Skeletal muscle satellite cell (primary cell): Measurements from ENCODE around the gene RCAN1.

Experiments used
- H3K27me3 ChIP-seq: 2 replicates; pipeline ENCODE4 v1.7.0; 2013; ENCODE audit warnings: low read length; ENCODE audit not compliant: control insufficient read depth, insufficient read depth
- H3K36me3 ChIP-seq: 2 replicates; pipeline ENCODE4 v1.7.0; 2013; ENCODE audit warnings: mild to moderate bottlenecking, control low read depth, low read length; ENCODE audit not compliant: insufficient read depth
- H3K4me1 ChIP-seq: 2 replicates; pipeline ENCODE4 v1.7.0; 2013; ENCODE audit warnings: low read length; ENCODE audit not compliant: control insufficient read depth, insufficient read depth
- H3K4me2 ChIP-seq: 2 replicates; pipeline ENCODE4 v1.7.0; 2013; ENCODE audit warnings: mild to moderate bottlenecking, low read length
- H3K4me3 ChIP-seq: 2 replicates; pipeline ENCODE4 v1.7.0; 2013; ENCODE audit warnings: low read length
- H3K9ac ChIP-seq: 2 replicates; pipeline ENCODE4 v1.7.0; 2013; ENCODE audit warnings: mild to moderate bottlenecking, low read depth, low read length, moderate library complexity
- H3K9me3 ChIP-seq: replicated peaks from 2 replicates; pipeline ENCODE4 v1.7.0; 2013; ENCODE audit warnings: mild to moderate bottlenecking, control low read depth, low read length

Gene RCAN1

GRCh38 chr21:34545079-34545884 is 69.6 kb downstream of the RCAN1 start:
- peaks cover 18% of the 10 kb centered on the region for H3K4me1 ChIP-seq
- no peaks in the 10 kb centered on the region for H3K27me3 ChIP-seq
- peak overlapping the region; percentile 69 for H3K4me2 ChIP-seq
- H3K36me3 ChIP-seq, result no peaks in the 10 kb centered on the region
- H3K4me3 ChIP-seq, result peak overlapping the region; percentile 50
- peak overlapping the region; percentile 66 for H3K9ac ChIP-seq
- H3K9me3 ChIP-seq, result no peaks in the 10 kb centered on the region

GRCh38 chr21:34544032-34544496 is 70.8 kb downstream of the RCAN1 start:
- no peaks in the 10 kb centered on the region for H3K9me3 ChIP-seq
- peak overlapping the region; percentile 18 for H3K9ac ChIP-seq

GRCh38 chr21:34543017-34543416 is 71.9 kb downstream of the RCAN1 start:
- H3K4me1 ChIP-seq, result peaks cover 18% of the 10 kb centered on the region
- H3K9ac ChIP-seq, result no peak overlapping the region
- no peaks in the 10 kb centered on the region for H3K9me3 ChIP-seq
- no peak overlapping the region for H3K4me3 ChIP-seq
- H3K36me3 ChIP-seq, result no peaks in the 10 kb centered on the region
- no peaks in the 10 kb centered on the region for H3K27me3 ChIP-seq
- no peak overlapping the region for H3K4me2 ChIP-seq

More at GRCh38 chr21:34544032-34544496, 70.8 kb downstream of the RCAN1 start:
- H3K4me3 ChIP-seq, result no peak overlapping the region
- no peak overlapping the region for H3K4me2 ChIP-seq
- no peaks in the 10 kb centered on the region for H3K36me3 ChIP-seq
- no peaks in the 10 kb centered on the region for H3K27me3 ChIP-seq
- peaks cover 18% of the 10 kb centered on the region for H3K4me1 ChIP-seq

- Histone ChIP-seq H3K4me3 (no peak overlapping the region), H3K4me1 (peaks cover 15% of the 10 kb centered on the region), H3K9ac (no peak overlapping the region), H3K9me3 (no peaks in the 10 kb centered on the region), H3K4me2 (no peak overlapping the region), H3K27me3 (no peaks in the 10 kb centered on the region), H3K36me3 (no peaks in the 10 kb centered on the region)
Observed at GRCh38 chr21:34540206-34540605, 74.7 kb downstream of the RCAN1 start.

- H3K9me3 ChIP-seq, result no peaks in the 10 kb centered on the region
- H3K9ac ChIP-seq, result no peak overlapping the region
- no peaks in the 10 kb centered on the region for H3K27me3 ChIP-seq
- H3K36me3 ChIP-seq, result no peaks in the 10 kb centered on the region
- no peak overlapping the region for H3K4me2 ChIP-seq
- H3K4me1 ChIP-seq, result peaks cover 8% of the 10 kb centered on the region
- H3K4me3 ChIP-seq, result no peak overlapping the region
Observed at GRCh38 chr21:34537838-34538237, 77.1 kb downstream of the RCAN1 start.

- Histone ChIP-seq H3K9ac (no peak overlapping the region), H3K27me3 (no peaks in the 10 kb centered on the region), H3K36me3 (no peaks in the 10 kb centered on the region), H3K9me3 (no peaks in the 10 kb centered on the region), H3K4me2 (no peak overlapping the region), H3K4me1 (peaks cover 8% of the 10 kb centered on the region), H3K4me3 (no peak overlapping the region)
Observed at GRCh38 chr21:34536820-34537219, 78.1 kb downstream of the RCAN1 start.

- Histone ChIP-seq H3K36me3 (no peaks in the 10 kb centered on the region), H3K4me2 (no peak overlapping the region), H3K4me1 (peaks cover 8% of the 10 kb centered on the region), H3K27me3 (no peaks in the 10 kb centered on the region), H3K4me3 (no peak overlapping the region), H3K9me3 (no peaks in the 10 kb centered on the region), H3K9ac (no peak overlapping the region)
Observed at GRCh38 chr21:34536311-34536710, 78.6 kb downstream of the RCAN1 start.

- H3K4me1 ChIP-seq, result peaks cover 8% of the 10 kb centered on the region
- H3K27me3 ChIP-seq, result no peaks in the 10 kb centered on the region
- no peak overlapping the region for H3K9ac ChIP-seq
- H3K4me2 ChIP-seq, result no peak overlapping the region
- no peak overlapping the region for H3K4me3 ChIP-seq
- no peaks in the 10 kb centered on the region for H3K9me3 ChIP-seq
- no peaks in the 10 kb centered on the region for H3K36me3 ChIP-seq
Observed at GRCh38 chr21:34535886-34536285, 79.0 kb downstream of the RCAN1 start.

- Histone ChIP-seq H3K4me3 (no peak overlapping the region), H3K36me3 (no peaks in the 10 kb centered on the region), H3K9me3 (no peaks in the 10 kb centered on the region), H3K4me1 (peaks cover 14% of the 10 kb centered on the region), H3K4me2 (no peak overlapping the region), H3K27me3 (no peaks in the 10 kb centered on the region), H3K9ac (no peak overlapping the region)
Observed at GRCh38 chr21:34534522-34534921, 80.4 kb downstream of the RCAN1 start.

- H3K9me3 ChIP-seq, result no peaks in the 10 kb centered on the region
- H3K4me1 ChIP-seq, result peaks cover 14% of the 10 kb centered on the region
- no peak overlapping the region for H3K4me2 ChIP-seq
- no peak overlapping the region for H3K4me3 ChIP-seq
- no peaks in the 10 kb centered on the region for H3K27me3 ChIP-seq
- no peak overlapping the region for H3K9ac ChIP-seq
- H3K36me3 ChIP-seq, result no peaks in the 10 kb centered on the region
Observed at GRCh38 chr21:34533938-34534337, 81.0 kb downstream of the RCAN1 start.

- Histone ChIP-seq H3K9me3 (no peaks in the 10 kb centered on the region), H3K9ac (no peak overlapping the region), H3K4me1 (peaks cover 22% of the 10 kb centered on the region), H3K36me3 (no peaks in the 10 kb centered on the region), H3K4me3 (no peak overlapping the region), H3K27me3 (no peaks in the 10 kb centered on the region), H3K4me2 (no peak overlapping the region)
Observed at GRCh38 chr21:34531399-34531798, 83.5 kb downstream of the RCAN1 start.

- Histone ChIP-seq H3K9ac (no peak overlapping the region), H3K27me3 (no peaks in the 10 kb centered on the region), H3K36me3 (no peaks in the 10 kb centered on the region), H3K9me3 (no peaks in the 10 kb centered on the region), H3K4me2 (no peak overlapping the region), H3K4me3 (no peak overlapping the region), H3K4me1 (peaks cover 28% of the 10 kb centered on the region)
Observed at GRCh38 chr21:34530261-34530660, 84.7 kb downstream of the RCAN1 start.
